ENCODE results near the gene MST1R. TPM values are rescaled to one million over a fixed set of nuclear protein-coding genes. Genes with fewer than 3 reads are reported as not detected.
A peak's percentile ranks its signal among the peaks of the same experiment; 100 is the strongest.

The MST1R gene
- total and polyA plus RNA-seq, 9 of the 15 experiments (the other 6 are each of a cell fraction or from before 2014, with no cell fraction given) = 1.3 to 10.0 (median 3.8) TPM

DNA sequence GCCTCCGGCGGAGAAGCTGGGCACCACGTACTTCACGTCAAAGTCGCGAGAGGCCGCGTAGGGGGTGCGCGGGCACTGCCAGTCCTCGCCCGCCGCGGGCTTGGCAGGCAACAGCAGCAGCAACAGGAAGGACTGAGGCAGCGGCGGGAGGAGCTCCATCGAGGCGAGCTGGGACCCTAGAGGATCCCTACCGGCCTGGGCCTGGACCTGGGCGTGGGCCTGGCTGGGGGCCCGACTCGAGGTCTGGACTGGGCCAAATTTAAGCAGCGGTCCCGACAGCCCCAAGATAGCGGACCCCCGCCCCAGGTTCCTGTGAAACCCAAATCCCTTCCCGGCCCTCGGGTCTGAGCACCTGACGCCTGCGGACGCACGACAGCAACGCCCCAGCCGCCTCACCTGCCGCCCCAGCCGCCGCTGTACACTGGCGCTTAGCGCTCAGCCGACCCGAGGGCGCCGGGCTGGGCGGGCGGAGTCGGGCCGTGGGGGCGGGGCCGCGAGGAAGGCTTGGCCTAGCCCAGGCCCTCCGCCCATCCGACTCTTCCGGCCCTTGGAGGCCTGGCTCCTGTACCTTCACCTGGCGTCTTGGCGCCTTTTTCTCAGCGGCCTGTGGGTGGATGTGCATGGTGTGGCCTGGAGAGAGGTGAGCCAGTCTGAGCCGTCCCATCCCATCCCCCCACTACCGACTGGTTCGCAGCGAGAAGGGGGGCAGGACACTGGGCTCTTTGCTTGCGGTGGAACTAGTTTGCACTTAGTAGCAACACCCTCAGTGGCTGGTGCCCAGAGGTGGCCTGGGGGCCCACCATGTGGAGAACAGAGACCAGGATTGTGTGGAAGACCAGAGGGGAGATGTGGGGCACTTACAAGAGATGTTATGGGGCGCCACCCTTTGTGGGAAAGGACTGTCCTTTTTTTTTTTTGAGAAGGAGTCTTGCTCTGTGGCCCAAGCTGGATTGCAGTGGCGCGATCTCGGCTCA, at the start of gene MST1R (continued):
- TF ChIP-seq MLLT1 (IDR thresholded peaks at IDR 0.05) = no peak
- no peak for TF ChIP-seq STAT5B (CRISPR knock-in tag; IDR thresholded peaks at IDR 0.05)
- no peak for TF ChIP-seq ZNF695 (CRISPR knock-in tag; IDR thresholded peaks at IDR 0.05)
- TF ChIP-seq BRF2 (IDR thresholded peaks at IDR 0.05; ENCODE audit: borderline replicate concordance, insufficient read depth, insufficient read length) = no peak
- TF ChIP-seq ZNF143 (CRISPR knock-in tag; IDR thresholded peaks at IDR 0.05) = no peak; the same call in 1 of the 2 replicates
- TF ChIP-seq, protein P1, sequence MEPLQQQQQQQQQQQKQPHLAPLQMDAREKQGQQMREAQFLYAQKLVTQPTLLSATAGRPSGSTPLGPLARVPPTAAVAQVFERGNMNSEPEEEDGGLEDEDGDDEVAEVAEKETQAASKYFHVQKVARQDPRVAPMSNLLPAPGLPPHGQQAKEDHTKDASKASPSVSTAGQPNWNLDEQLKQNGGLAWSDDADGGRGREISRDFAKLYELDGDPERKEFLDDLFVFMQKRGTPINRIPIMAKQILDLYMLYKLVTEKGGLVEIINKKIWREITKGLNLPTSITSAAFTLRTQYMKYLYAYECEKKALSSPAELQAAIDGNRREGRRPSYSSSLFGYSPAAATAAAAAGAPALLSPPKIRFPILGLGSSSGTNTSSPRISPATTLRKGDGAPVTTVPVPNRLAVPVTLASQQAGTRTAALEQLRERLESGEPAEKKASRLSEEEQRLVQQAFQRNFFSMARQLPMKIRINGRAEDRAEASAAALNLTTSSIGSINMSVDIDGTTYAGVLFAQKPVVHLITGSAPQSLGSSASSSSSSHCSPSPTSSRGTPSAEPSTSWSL (CRISPR knock-in tag; IDR thresholded peaks at IDR 0.05; ENCODE audit: borderline replicate concordance) = no peak
- TF ChIP-seq FOXA1 (IDR thresholded peaks at IDR 0.05; ENCODE audit: borderline replicate concordance) = no peak
- no peak for TF ChIP-seq HEY1 (CRISPR knock-in tag; IDR thresholded peaks at IDR 0.05; ENCODE audit: borderline replicate concordance)
- no peak for TF ChIP-seq HDGF (IDR thresholded peaks at IDR 0.05)
- peak; percentile 57; the same call in 1 of the 2 replicates for TF ChIP-seq SP1 (CRISPR knock-in tag; IDR thresholded peaks at IDR 0.05)
- no peak for TF ChIP-seq KLF16 (IDR thresholded peaks at IDR 0.05)
- no peak for TF ChIP-seq HDAC6 (IDR thresholded peaks at IDR 0.05; ENCODE audit: low read depth, low read length)
- TF ChIP-seq TCF3 (CRISPR knock-in tag; IDR thresholded peaks at IDR 0.05) = no peak
- TF ChIP-seq MTA2 (IDR thresholded peaks at IDR 0.05; ENCODE audit: low read depth) = no peak
- TF ChIP-seq PRMT5 (CRISPR knock-in tag; IDR thresholded peaks at IDR 0.05) = no peak
- TF ChIP-seq CAMTA2 (CRISPR knock-in tag; conservative IDR thresholded peaks at IDR 0.05) = no peak
- no peak for TF ChIP-seq CLOCK (CRISPR knock-in tag; IDR thresholded peaks at IDR 0.05; ENCODE audit: borderline replicate concordance)
- TF ChIP-seq SNAPC5 (CRISPR knock-in tag; IDR thresholded peaks at IDR 0.05) = no peak
- TF ChIP-seq E2F1 (CRISPR knock-in tag; IDR thresholded peaks at IDR 0.05) = no peak; the same call in 1 of the 2 replicates
- TF ChIP-seq NFIC (IDR thresholded peaks at IDR 0.05) = no peak
